Hippocampal formation (tissue), 2 donors: Measurements from ENCODE around the gene CCDC51.
"Not testable (repeated sequence)": the region's sequence is repeated elsewhere in the genome, so short reads cannot be mapped to it uniquely, and the experiment has no call there.

Source experiments
- DNase-seq, 2 donors: peaks; one replicate each; lab custom pipeline; 2025; lab: John Stamatoyannopoulos, UW

CCDC51 gene

GRCh38 chr3:48406443-48407431 is 33.2 kb downstream of the CCDC51 start:
- no peak for DNase-seq

- DNase-seq: no peak
These were observed 33.9 kb downstream of the CCDC51 start for GRCh38 chr3:48405971-48406370.

- DNase-seq: no peak
These were observed 34.5 kb downstream of the CCDC51 start for GRCh38 chr3:48405343-48405881.

GRCh38 chr3:48404440-48405342 is 35.2 kb downstream of the CCDC51 start:
- no peak for DNase-seq

DNA sequence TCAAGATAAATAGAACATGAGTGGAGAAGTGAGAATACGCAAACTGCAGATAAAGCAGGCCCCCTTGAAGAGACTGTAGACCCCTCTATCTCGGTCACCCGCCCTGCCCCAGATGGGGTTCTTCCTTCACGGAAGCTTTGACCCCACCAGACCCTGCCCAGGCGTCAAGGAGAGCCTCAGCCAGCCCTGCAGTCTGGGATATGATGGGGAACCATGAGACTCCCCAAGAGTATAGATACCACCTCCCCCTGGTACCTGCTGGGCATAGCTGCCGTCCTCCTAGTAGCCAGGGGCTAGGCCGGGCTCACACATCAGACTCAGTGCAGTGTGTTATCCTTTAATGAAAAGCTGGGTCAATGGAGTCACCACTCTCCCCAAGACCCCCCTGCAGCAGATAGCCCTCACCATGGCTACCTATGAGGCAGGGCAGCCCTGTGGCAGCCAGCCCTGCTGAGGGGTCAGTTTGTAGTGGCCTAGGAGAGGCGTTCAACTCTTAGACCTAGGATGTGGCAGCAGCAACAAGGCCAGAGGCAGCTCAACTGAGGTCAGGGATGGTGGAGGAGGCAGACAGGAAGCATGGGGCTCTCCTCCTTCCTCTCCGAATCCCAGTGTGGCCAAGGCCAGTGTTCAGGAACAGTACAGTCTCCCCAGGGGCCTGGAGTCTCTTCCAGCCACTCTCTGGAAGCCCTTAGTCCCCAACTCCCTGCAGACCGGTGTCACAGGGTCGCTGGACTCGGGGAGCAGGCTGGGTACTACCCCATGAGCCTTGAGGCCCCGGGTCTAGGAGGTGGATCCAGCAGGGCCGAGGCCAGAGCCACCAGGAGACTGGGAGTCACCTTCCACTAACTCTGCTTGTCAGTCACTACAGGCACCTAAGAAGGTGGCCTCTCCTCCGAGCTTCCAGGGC is 36.1 kb downstream of the CCDC51 start:
- DNase-seq: no peak

DNA sequence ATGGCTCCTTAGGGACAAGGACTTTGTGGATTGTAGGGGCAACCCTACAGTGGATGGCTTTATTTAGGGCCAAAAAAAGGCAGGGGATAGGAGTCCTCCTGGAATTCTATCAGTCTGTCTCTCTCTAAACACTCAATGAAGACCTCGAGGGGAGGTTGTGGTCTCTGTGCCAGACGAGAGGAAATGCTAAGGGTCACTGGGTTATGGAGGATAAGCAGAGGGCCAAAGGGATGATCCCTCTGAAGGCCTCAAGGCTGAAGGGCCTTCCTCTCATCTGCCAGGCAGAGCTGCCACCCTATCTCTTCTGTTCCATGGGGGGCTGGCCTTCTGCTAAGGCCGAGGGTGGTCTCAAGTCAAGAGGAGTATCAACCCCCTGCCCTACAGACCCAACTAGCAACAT is 37.0 kb downstream of the CCDC51 start:
- no peak for DNase-seq

GRCh38 chr3:48402281-48402732 is 37.6 kb downstream of the CCDC51 start:
- DNase-seq: no peak

DNA sequence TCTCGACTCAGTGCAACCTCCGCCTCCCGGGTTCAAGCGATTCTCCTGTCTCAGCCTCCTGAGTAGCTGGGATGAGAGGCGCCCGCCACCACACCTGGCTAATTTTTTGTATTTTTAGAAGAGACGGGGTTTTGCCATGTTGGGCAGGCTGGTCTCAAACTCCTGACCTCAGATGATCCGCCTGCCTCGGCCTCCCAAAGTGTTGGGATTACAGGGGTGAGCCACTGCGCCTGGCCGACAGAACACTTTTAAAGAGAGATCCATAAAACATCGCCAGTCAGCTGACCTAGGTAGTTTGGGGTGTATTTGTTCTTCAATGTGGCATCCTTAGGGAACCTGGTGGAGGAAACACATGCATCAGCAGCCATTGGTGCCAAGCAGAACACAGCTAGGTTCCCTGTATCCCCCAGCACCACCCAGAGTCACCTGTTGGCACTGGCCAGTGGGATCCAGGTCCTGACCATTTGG is 38.5 kb downstream of the CCDC51 start:
- DNase-seq: not testable (repeated sequence)

- DNase-seq: peak; percentile 19 to 44
These were observed 39.0 kb downstream of the CCDC51 start for GRCh38 chr3:48400824-48401433.

DNA sequence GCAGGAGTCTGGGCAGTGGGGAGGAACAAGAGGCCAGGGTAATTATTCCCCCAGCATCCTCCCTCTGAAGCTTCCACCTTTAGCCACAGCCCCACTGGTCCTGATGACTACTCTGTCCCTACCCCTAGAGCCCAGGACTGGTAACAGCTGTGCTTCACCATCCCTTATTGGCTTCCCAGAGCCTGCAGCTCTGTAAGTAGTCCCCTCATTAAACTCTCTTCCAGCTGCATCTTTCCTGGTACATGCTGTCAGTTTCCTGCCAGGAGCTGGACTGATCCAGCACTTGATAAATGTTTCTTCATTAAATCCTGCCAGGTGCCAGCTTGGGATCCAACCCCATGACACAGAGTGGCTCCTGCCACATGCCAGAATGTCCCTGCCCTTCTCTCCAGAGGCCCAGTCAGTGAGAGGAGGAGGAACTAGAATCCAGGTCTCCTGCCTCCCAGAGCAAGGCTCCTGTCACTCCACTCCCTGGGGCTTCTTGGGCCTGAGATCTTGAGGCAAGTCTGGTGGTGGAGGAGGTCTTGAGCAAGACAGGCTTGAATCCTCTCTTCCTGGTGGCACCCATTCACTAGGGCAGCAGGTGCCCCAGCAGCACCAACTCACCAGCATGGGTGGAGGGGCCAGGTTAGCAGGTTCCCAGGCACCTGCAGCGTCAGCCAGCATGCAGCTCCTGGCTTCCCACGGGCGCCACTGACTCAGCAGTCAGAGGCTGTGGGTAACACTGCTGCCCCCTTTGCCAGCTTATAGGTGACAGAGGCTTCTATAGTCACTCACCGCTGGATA is 40.3 kb downstream of the CCDC51 start:
- DNase-seq: no peak

GRCh38 chr3:48398701-48399386 is 41.1 kb downstream of the CCDC51 start:
- DNase-seq: no peak

DNA sequence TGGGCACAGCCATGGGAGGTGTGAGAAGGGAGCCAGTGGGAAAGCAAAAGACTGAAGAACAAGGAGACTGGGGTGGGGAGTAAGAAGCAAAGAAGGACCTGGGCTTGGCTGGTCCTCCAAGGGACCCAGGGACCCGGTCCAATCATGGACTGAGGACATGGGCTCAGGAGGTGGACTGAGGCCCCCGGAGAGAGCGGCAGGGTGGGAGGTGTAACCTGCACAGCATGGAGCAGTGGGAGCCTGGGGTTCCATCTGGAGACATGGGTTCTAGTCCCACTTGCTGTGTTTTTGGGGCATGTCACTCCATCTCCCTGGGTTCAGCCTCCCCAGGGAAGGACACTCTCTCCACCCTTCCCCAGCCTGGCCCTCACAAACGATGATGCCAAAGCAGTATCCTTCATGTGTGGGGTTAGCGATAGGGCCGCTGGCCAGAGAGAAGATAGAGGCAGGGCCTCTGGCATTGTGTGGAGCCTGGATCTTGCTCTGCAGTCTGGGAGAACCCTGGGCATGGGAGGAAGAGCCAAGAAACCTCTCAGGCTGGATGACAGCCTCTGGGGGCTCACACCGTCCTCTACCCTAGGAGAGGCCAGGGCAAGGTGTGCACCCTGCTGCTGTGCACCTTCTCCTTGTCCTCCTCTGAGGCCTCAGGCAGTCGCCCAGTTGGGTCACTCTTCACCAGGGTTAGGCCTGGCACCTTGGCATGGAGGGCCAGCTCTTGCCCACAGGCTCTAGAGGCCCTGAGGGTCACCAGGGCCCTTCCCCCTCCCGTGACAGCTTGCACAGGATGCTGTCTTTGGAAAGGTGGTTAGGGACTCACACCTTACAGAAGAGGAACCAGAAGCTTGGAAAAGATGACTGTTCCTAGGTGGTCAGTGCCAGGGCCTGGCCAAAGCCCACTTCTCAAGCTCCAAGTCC is 41.9 kb downstream of the CCDC51 start:
- no peak for DNase-seq

- DNase-seq: no peak
These were observed 44.2 kb downstream of the CCDC51 start for GRCh38 chr3:48395714-48396113.

DNA sequence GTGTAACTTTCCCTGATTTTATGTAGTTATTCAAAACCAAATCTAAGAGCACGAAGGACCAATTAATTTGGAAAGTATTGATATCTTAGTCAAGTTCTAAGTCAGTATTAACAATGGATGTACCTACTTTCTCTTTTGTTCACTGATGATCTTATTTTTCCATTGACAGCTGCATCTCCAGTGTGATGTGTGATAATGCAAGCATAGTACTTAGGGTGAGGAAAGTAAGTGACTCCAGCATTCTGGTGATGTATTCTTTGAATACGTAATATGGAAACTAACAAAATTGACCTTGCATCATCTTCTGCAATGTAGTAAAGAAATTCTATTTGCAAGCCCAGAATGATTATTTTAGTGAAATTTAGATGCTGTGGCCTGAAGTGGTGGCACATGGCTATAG is 45.5 kb downstream of the CCDC51 start:
- no peak for DNase-seq

- no peak for DNase-seq
These were observed 51.0 kb downstream of the CCDC51 start for GRCh38 chr3:48388966-48389365.

DNA sequence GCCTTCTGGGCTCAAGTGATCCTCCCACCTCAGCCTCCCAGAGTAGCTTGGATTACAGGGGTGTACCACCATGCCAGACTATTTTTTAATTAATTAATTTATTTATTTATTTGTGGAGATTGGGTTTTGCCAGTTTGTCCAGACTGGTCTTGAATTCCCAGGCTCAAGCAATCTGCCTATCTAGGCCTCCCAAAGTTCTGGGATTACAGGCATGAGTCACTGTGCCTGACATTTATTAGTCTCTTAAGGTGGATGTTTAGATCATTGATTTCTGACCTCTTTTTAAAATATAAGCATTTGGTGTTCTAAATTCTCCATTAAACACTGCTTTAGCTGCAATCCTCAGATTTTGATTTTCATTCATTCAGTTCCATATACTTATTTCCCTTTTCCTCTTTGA is 52.3 kb downstream of the CCDC51 start:
- no peak for DNase-seq
